Stimulated activated naive CD8-positive, alpha-beta T cell treated with anti-CD3 and anti-CD28 coated beads, Interleukin-15, Interleukin-2, amounts not matched to agents 100 ng/mL and 50 ng/mL, for 24 hours (primary cell): ENCODE measurements around the gene PAK5.

Source experiments
- H3K27ac Mint-ChIP-seq: one replicate; pipeline ENCODE4 v1.8.0; 2021; ENCODE audit warnings: mild to moderate bottlenecking, mixed read lengths
- H3K27me3 Mint-ChIP-seq: one replicate; pipeline ENCODE4 v1.8.0; 2021; ENCODE audit warnings: mixed read lengths
- H3K36me3 Mint-ChIP-seq: one replicate; pipeline ENCODE4 v1.8.0; 2021; ENCODE audit warnings: low read depth, mixed read lengths
- H3K4me1 Mint-ChIP-seq: one replicate; pipeline ENCODE4 v1.8.0; 2021; ENCODE audit warnings: low read depth, mixed read lengths
- H3K4me3 Mint-ChIP-seq: one replicate; pipeline ENCODE4 v1.8.0; 2021; ENCODE audit warnings: mild to moderate bottlenecking, mixed read lengths
- H3K9me3 Mint-ChIP-seq: one replicate; pipeline ENCODE4 v1.8.0; 2021; ENCODE audit warnings: mixed read lengths

The PAK5 gene

DNA sequence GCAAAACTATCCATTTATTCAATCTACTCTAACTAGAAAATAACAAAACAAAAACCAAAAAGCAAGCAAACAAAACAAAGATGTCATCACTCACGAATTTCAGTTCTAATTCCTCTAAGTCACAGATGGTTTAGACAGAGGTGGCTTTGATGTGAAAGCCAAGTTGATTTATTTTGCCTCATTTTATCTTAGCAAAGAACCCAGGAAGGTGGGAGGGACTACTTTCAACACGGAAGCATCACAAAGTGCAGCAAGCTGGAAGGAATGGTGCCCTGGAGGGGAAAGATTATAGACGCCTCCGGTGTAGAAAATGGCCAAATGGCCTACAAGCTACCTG lies 236.1 kb downstream of the PAK5 start:
- Mint-ChIP-seq H3K27ac (no peak overlapping the region), H3K4me1 (no peaks in the 10 kb centered on the region), H3K27me3 (peaks cover 4% of the 10 kb centered on the region), H3K36me3 (no peaks in the 10 kb centered on the region), H3K4me3 (no peak overlapping the region), H3K9me3 (peaks cover 3% of the 10 kb centered on the region)

- Mint-ChIP-seq H3K4me1 (no peaks in the 10 kb centered on the region), H3K27ac (no peak overlapping the region), H3K4me3 (no peak overlapping the region)
These were observed 238.3 kb downstream of the PAK5 start for GRCh38 chr20:9600562-9600961.

DNA sequence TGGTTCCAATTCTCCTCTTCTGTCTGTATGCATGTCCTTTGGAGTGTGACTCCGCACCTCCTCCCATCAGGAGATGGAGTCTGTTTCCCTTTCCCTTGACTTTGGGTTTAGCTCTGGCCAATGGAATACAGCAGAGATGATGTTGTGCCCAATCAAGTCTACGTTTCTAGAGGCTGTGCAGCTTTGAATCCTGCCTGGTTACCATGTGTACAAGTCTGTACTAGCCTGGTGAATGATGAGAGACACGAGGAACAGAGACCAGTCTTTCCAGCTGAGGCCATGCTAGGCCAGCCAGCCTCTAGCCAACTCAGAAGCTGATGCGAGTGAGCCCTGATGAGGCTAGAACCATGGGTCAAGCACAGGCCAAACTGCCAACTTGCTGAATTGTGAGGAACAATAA lies 241.3 kb downstream of the PAK5 start:
- Mint-ChIP-seq H3K36me3 (no peaks in the 10 kb centered on the region), H3K27me3 (peaks cover under 1% of the 10 kb centered on the region), H3K9me3 (peaks cover 3% of the 10 kb centered on the region), H3K4me3 (no peak overlapping the region), H3K4me1 (no peaks in the 10 kb centered on the region), H3K27ac (no peak overlapping the region)

More at GRCh38 chr20:9600562-9600961, 238.3 kb downstream of the PAK5 start:
- Mint-ChIP-seq H3K9me3 (peaks cover 3% of the 10 kb centered on the region), H3K27me3 (peaks cover 4% of the 10 kb centered on the region), H3K36me3 (no peaks in the 10 kb centered on the region)

- H3K27me3 Mint-ChIP-seq, result no peaks in the 10 kb centered on the region
- H3K27ac Mint-ChIP-seq, result no peak overlapping the region
- H3K4me3 Mint-ChIP-seq, result no peak overlapping the region
- H3K36me3 Mint-ChIP-seq, result no peaks in the 10 kb centered on the region
- no peaks in the 10 kb centered on the region for H3K4me1 Mint-ChIP-seq
- H3K9me3 Mint-ChIP-seq, result peaks cover 3% of the 10 kb centered on the region
These were observed 243.1 kb downstream of the PAK5 start for GRCh38 chr20:9595763-9596162.

DNA sequence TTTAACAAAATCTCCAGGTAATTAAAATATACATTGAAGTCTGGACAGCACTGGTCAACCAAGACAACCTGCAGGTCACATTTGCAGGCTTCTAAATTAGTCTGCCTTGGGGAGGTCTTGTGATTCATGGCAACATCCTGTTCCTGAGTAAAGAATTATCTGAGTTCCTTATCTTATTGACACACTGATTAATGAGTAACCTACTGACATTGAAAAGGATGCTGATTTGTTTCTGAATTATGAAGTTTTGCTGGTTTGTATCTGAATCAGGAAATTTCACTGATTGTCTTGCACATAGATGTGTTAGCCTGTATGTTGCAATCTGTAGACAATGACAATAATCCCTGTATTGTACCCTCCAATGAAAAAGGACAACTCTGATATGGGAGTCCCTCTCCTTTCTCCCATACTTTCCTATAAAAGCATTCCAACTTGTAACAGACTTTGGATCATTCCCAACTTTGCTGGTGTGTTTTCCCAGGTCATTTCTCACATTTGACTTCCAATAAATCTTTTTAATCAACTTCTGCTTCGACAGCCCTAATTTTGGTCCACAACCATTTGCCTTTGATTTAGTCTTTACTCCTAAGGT lies 244.5 kb downstream of the PAK5 start:
- H3K27me3 Mint-ChIP-seq, result no peaks in the 10 kb centered on the region
- no peaks in the 10 kb centered on the region for H3K36me3 Mint-ChIP-seq
- H3K4me1 Mint-ChIP-seq, result no peaks in the 10 kb centered on the region
- no peak overlapping the region for H3K27ac Mint-ChIP-seq
- H3K4me3 Mint-ChIP-seq, result no peak overlapping the region
- peaks cover 3% of the 10 kb centered on the region for H3K9me3 Mint-ChIP-seq

DNA sequence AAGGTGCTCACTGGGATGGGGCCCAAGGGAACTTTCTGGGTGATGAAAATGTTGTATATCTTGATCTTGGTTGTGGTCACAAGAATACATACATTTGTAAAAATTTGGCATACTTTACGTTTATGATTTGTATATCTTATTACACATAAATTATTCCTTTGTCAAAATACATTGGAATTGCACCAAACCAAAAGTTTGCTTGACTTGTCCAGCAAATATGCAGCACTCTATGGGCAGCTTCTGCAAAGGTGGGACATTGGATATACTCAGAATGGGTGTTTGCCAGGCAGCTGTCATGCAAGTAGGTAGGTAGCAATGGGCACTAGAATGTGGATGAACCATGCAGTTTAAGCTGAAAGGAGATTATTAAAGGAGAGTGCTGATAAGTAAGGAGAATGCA lies 246.5 kb downstream of the PAK5 start:
- H3K4me1 Mint-ChIP-seq, result no peaks in the 10 kb centered on the region
- no peak overlapping the region for H3K27ac Mint-ChIP-seq
- H3K9me3 Mint-ChIP-seq, result no peaks in the 10 kb centered on the region

GRCh38 chr20:9591080-9591479 lies 247.8 kb downstream of the PAK5 start:
- Mint-ChIP-seq H3K9me3 (no peaks in the 10 kb centered on the region), H3K4me1 (no peaks in the 10 kb centered on the region), H3K36me3 (no peaks in the 10 kb centered on the region), H3K4me3 (no peak overlapping the region), H3K27me3 (peaks cover 8% of the 10 kb centered on the region), H3K27ac (no peak overlapping the region)

More for the DNA sequence above, 246.5 kb downstream of the PAK5 start:
- Mint-ChIP-seq H3K36me3 (no peaks in the 10 kb centered on the region), H3K4me3 (no peak overlapping the region), H3K27me3 (peaks cover 1% of the 10 kb centered on the region)

DNA sequence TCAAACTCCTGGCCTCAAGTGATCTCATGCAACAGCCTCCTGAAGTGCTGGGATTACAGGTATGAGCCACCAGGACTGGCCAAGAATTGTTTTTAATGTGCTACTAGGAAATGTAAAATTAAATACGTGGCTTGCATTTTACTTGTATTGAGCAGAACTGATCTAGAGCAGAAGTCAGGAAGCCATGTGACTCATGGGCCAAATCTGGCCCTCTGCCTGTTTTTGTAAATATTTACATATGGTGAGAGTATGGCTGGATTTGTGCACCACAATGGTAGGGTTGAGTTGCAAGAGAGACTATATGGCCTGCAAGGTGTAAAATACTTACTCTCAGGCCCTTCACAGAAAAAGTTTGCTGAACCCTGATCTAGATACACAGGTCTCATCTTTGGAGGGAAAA lies 248.7 kb downstream of the PAK5 start:
- Mint-ChIP-seq H3K27ac (no peak overlapping the region), H3K4me1 (no peaks in the 10 kb centered on the region)

GRCh38 chr20:9588706-9589105 lies 250.2 kb downstream of the PAK5 start:
- Mint-ChIP-seq H3K36me3 (no peaks in the 10 kb centered on the region), H3K27ac (no peak overlapping the region), H3K4me3 (no peak overlapping the region), H3K4me1 (no peaks in the 10 kb centered on the region), H3K27me3 (peaks cover 17% of the 10 kb centered on the region), H3K9me3 (no peaks in the 10 kb centered on the region)

More for the DNA sequence above, 248.7 kb downstream of the PAK5 start:
- H3K4me3 Mint-ChIP-seq, result no peak overlapping the region
- H3K36me3 Mint-ChIP-seq, result no peaks in the 10 kb centered on the region
- H3K9me3 Mint-ChIP-seq, result no peaks in the 10 kb centered on the region
- H3K27me3 Mint-ChIP-seq, result peaks cover 17% of the 10 kb centered on the region

GRCh38 chr20:9583151-9583550 lies 255.7 kb downstream of the PAK5 start:
- H3K4me1 Mint-ChIP-seq, result no peaks in the 10 kb centered on the region
- H3K9me3 Mint-ChIP-seq, result no peaks in the 10 kb centered on the region
- no peak overlapping the region for H3K27ac Mint-ChIP-seq
- no peaks in the 10 kb centered on the region for H3K36me3 Mint-ChIP-seq
- no peak overlapping the region for H3K4me3 Mint-ChIP-seq
- H3K27me3 Mint-ChIP-seq, result peaks cover 17% of the 10 kb centered on the region

GRCh38 chr20:9582137-9582536 lies 256.7 kb downstream of the PAK5 start:
- Mint-ChIP-seq H3K27me3 (peaks cover 13% of the 10 kb centered on the region), H3K36me3 (no peaks in the 10 kb centered on the region), H3K4me3 (no peak overlapping the region), H3K4me1 (no peaks in the 10 kb centered on the region), H3K27ac (no peak overlapping the region), H3K9me3 (no peaks in the 10 kb centered on the region)

- H3K36me3 Mint-ChIP-seq, result no peaks in the 10 kb centered on the region
- H3K27me3 Mint-ChIP-seq, result peaks cover 9% of the 10 kb centered on the region
- no peak overlapping the region for H3K27ac Mint-ChIP-seq
- no peaks in the 10 kb centered on the region for H3K4me1 Mint-ChIP-seq
- H3K4me3 Mint-ChIP-seq, result no peak overlapping the region
- no peaks in the 10 kb centered on the region for H3K9me3 Mint-ChIP-seq
These were observed 257.4 kb downstream of the PAK5 start for GRCh38 chr20:9581509-9581908.

GRCh38 chr20:9578594-9578993 lies 260.3 kb downstream of the PAK5 start:
- Mint-ChIP-seq H3K27me3 (peaks cover 4% of the 10 kb centered on the region), H3K4me3 (no peak overlapping the region), H3K9me3 (no peaks in the 10 kb centered on the region), H3K4me1 (no peaks in the 10 kb centered on the region), H3K27ac (no peak overlapping the region), H3K36me3 (no peaks in the 10 kb centered on the region)

DNA sequence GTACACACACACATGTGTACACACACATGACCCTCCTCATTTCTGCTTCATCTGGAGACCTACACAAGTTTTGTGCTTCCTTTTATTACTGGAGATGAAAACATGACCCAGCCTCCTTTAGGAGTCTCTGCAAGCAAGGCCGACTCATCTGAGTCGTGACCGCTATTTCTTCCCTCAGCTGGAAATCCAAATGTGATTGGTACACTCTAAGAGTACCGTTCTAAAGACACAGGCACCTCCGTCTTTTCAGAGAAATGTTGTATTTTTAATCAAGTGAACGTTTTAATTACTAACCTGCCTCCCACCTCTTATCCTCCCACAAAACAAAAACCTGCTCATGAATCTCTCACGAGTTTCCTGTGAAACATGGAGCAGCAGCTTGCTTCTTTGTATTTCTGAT lies 261.5 kb downstream of the PAK5 start:
- peaks cover 4% of the 10 kb centered on the region for H3K27me3 Mint-ChIP-seq
- no peaks in the 10 kb centered on the region for H3K9me3 Mint-ChIP-seq
- H3K36me3 Mint-ChIP-seq, result no peaks in the 10 kb centered on the region
- H3K4me1 Mint-ChIP-seq, result no peaks in the 10 kb centered on the region
- H3K27ac Mint-ChIP-seq, result no peak overlapping the region
- no peak overlapping the region for H3K4me3 Mint-ChIP-seq

- Mint-ChIP-seq H3K27me3 (peaks cover 4% of the 10 kb centered on the region), H3K4me1 (no peaks in the 10 kb centered on the region), H3K27ac (no peak overlapping the region), H3K36me3 (no peaks in the 10 kb centered on the region), H3K9me3 (no peaks in the 10 kb centered on the region), H3K4me3 (no peak overlapping the region)
These were observed 262.2 kb downstream of the PAK5 start for GRCh38 chr20:9576695-9577094.

GRCh38 chr20:9575836-9576235 lies 263.0 kb downstream of the PAK5 start:
- no peaks in the 10 kb centered on the region for H3K9me3 Mint-ChIP-seq
- H3K36me3 Mint-ChIP-seq, result no peaks in the 10 kb centered on the region
- peaks cover 4% of the 10 kb centered on the region for H3K27me3 Mint-ChIP-seq
- no peak overlapping the region for H3K27ac Mint-ChIP-seq
- no peak overlapping the region for H3K4me3 Mint-ChIP-seq
- H3K4me1 Mint-ChIP-seq, result no peaks in the 10 kb centered on the region
